ENCODE results near the gene IGFBPL1. TPM values are rescaled to one million over a fixed set of nuclear protein-coding genes. Genes with fewer than 3 reads are reported as not detected.

Gene IGFBPL1
- polyA plus RNA-seq, 3 donors: not detected

GRCh38 chr9:38358390-38359296 lies 65.6 kb downstream of the IGFBPL1 start:
- H3K4me1 ChIP-seq (ENCODE audit: control insufficient read depth in 1 of 2, insufficient read depth in 2 of 2, low read length in 2 of 2): peaks cover 0 to 6% of the 10 kb centered on the region in 2 donors
- no peak overlapping the region for H3K27ac ChIP-seq (ENCODE audit: low read depth in 1 of 2, low read length in 2 of 2)
- H3K27ac Mint-ChIP-seq: no peak overlapping the region
- intact Hi-C loops (cut with micrococcal nuclease): no loop called here
- H3K9me3 ChIP-seq (replicated peaks in 1 of 2; ENCODE audit: control insufficient read depth in 1 of 2, insufficient read depth in 1 of 2, low read length in 2 of 2): no peaks in the 10 kb centered on the region
- no peak overlapping the region for H3K4me3 ChIP-seq (replicated peaks in 1 of 3; ENCODE audit: low read depth in 2 of 3, low read length in 3 of 3)
- H3K4me2 ChIP-seq (replicated peaks; ENCODE audit: extremely low read depth, low read length, poor library complexity, severe bottlenecking): no peak overlapping the region
- no peak overlapping the region for H3K9ac ChIP-seq (ENCODE audit: insufficient read depth, low read length, poor library complexity, severe bottlenecking)
- WGBS (ENCODE audit: insufficient coverage): 66% methylated on average over 8 of the region's 9 CpGs
- H3K36me3 Mint-ChIP-seq: no peaks in the 10 kb centered on the region
- no peak overlapping the region for H2AFZ ChIP-seq (ENCODE audit: insufficient read depth, low read depth, low read length, poor library complexity, severe bottlenecking)
- peaks cover 9% of the 10 kb centered on the region for H3K4me1 Mint-ChIP-seq
- H4K20me1 ChIP-seq (ENCODE audit: insufficient read depth, low read length): no peaks in the 10 kb centered on the region
- no peak for DNase-seq
- H3K9me3 Mint-ChIP-seq: peaks cover 0 to 5% (median 0%) of the 10 kb centered on the region in 7 donors
- H3K27me3 ChIP-seq (ENCODE audit: control insufficient read depth in 2 of 2, insufficient read depth in 2 of 2, low read length in 2 of 2): no peaks in the 10 kb centered on the region
- no peak overlapping the region for H3K4me3 Mint-ChIP-seq
- no peak for TF ChIP-seq CTCF (IDR thresholded peaks at IDR 0.05)
- H3K79me2 ChIP-seq (ENCODE audit: insufficient read depth, low read length): no peaks in the 10 kb centered on the region
- peaks cover 0 to 3% (median 2%) of the 10 kb centered on the region in 3 donors for H3K27me3 Mint-ChIP-seq (ENCODE audit: low read depth in 3 of 3)
- H3K36me3 ChIP-seq (replicated peaks in 1 of 2; ENCODE audit: control insufficient read depth in 1 of 2, insufficient read depth in 2 of 2, low read length in 2 of 2): no peaks in the 10 kb centered on the region

DNA sequence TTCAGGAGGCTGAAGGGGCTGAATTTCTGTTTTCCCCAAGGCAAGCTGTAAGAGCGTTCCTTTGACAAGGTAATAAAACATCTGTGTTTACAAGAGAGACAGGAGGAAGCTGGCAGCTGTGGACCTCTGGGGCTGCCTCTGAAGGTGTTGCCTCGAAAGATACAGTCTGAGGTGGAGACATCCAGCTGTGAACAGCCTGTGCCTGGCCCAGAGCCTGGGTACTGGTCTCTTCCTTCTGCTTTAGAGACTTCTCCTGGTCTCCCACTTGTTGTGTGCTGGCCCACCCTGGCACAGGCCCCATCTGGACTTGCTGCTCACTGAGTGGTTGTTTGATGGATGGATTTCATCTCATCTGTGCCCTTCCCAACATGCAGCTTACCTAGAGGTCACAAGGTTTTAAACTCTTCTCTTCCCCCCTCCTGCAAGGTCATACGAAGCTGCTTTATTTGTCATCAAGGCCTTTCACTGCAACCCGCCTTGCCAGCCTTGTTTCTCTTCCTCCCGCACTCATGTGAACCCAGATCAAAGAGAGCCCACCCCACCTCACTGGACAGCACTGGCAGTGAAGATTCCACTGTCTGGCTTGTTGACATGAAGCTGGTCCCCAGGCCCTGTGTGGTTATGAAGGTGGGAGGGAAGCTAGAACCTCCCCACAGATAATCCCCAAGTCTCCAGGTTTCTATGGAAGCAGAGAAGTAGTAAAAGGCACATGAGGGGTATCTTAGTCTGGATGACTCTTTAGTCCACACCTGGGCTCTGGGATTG lies 66.7 kb downstream of the IGFBPL1 start:
- H3K9me3 ChIP-seq (replicated peaks in 1 of 2; ENCODE audit: control insufficient read depth in 1 of 2, insufficient read depth in 1 of 2, low read length in 2 of 2): no peaks in the 10 kb centered on the region
- H3K27ac ChIP-seq (ENCODE audit: low read depth in 1 of 2, low read length in 2 of 2): no peak overlapping the region
- no peaks in the 10 kb centered on the region for H3K27me3 ChIP-seq (ENCODE audit: control insufficient read depth in 2 of 2, insufficient read depth in 2 of 2, low read length in 2 of 2)
- WGBS (ENCODE audit: insufficient coverage): 39% methylated on average over 3 of the region's 5 CpGs
- H3K36me3 ChIP-seq (replicated peaks in 1 of 2; ENCODE audit: control insufficient read depth in 1 of 2, insufficient read depth in 2 of 2, low read length in 2 of 2): no peaks in the 10 kb centered on the region
- H3K4me1 Mint-ChIP-seq: no peaks in the 10 kb centered on the region
- no peak for TF ChIP-seq CTCF (IDR thresholded peaks at IDR 0.05)
- H3K9ac ChIP-seq (ENCODE audit: insufficient read depth, low read length, poor library complexity, severe bottlenecking): no peak overlapping the region
- no peak overlapping the region for H3K27ac Mint-ChIP-seq
- H3K9me3 Mint-ChIP-seq: no peaks in the 10 kb centered on the region
- no peak for DNase-seq
- H3K4me1 ChIP-seq (ENCODE audit: control insufficient read depth in 1 of 2, insufficient read depth in 2 of 2, low read length in 2 of 2): peaks cover 0 to 1% of the 10 kb centered on the region in 2 donors
- H3K27me3 Mint-ChIP-seq (ENCODE audit: low read depth in 3 of 3): peaks cover 0 to 4% (median 2%) of the 10 kb centered on the region in 3 donors
- H2AFZ ChIP-seq (ENCODE audit: insufficient read depth, low read depth, low read length, poor library complexity, severe bottlenecking): no peak overlapping the region
- no peaks in the 10 kb centered on the region for H3K79me2 ChIP-seq (ENCODE audit: insufficient read depth, low read length)
- no peaks in the 10 kb centered on the region for H3K36me3 Mint-ChIP-seq
- no peak overlapping the region for H3K4me2 ChIP-seq (replicated peaks; ENCODE audit: extremely low read depth, low read length, poor library complexity, severe bottlenecking)
- no peak overlapping the region for H3K4me3 Mint-ChIP-seq
- no peak overlapping the region for H3K4me3 ChIP-seq (replicated peaks in 1 of 3; ENCODE audit: low read depth in 2 of 3, low read length in 3 of 3)
- no peaks in the 10 kb centered on the region for H4K20me1 ChIP-seq (ENCODE audit: insufficient read depth, low read length)
- intact Hi-C loops (cut with micrococcal nuclease): no loop called here
